Measurements from ENCODE around the gene SLC44A4. TPM values are rescaled to one million over a fixed set of nuclear protein-coding genes. Genes with fewer than 3 reads are reported as not detected.
"Not testable (repeated sequence)": the region's sequence is repeated elsewhere in the genome, so short reads cannot be mapped to it uniquely, and the experiment has no call there.

The SLC44A4 gene
- total RNA-seq, 1 experiment from 2014 or later, result not detected

DNA sequence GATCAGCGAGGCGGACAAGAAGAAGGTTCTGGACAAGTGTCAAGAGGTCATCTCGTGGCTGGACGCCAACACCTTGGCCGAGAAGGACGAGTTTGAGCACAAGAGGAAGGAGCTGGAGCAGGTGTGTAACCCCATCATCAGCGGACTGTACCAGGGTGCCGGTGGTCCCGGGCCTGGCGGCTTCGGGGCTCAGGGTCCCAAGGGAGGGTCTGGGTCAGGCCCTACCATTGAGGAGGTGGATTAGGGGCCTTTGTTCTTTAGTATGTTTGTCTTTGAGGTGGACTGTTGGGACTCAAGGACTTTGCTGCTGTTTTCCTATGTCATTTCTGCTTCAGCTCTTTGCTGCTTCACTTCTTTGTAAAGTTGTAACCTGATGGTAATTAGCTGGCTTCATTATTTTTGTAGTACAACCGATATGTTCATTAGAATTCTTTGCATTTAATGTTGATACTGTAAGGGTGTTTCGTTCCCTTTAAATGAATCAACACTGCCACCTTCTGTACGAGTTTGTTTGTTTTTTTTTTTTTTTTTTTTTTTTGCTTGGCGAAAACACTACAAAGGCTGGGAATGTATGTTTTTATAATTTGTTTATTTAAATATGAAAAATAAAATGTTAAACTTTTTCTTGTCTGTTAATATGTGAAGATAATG, 49.0 kb downstream of the SLC44A4 start:
- peak; percentile 52 for DNase-seq (ENCODE audit: low read depth)

DNA sequence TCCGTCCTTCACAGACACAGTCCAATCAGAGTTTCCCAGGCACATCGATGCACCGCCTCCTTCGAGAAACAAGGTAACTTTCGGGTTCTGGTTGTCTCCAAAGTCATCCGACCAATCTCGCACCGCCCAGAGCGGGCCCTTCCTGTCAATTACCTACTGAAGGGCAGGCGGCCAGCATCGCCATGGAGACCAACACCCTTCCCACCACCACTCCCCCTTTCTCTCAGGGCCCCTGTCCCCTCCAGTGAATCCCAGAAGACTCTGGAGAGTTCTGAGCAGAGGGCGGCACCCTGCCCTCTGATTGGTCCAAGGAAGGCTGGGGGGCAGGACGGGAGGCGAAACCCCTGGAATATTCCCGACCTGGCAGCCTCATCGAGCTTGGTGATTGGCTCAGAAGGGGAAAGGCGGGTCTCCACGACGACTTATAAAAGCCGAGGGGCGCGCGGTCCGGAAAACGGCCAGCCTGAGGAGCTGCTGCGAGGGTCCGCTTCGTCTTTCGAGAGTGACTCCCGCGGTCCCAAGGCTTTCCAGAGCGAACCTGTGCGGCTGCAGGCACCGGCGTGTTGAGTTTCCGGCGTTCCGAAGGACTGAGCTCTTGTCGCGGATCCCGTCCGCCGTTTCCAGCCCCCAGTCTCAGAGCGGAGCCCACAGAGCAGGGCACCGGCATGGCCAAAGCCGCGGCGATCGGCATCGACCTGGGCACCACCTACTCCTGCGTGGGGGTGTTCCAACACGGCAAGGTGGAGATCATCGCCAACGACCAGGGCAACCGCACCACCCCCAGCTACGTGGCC, 51.3 kb downstream of the SLC44A4 start, which contains the start of gene HSPA1B:
Gene HSPA1B (plus strand): TSS at position 453 of the 794 bp plus-strand sequence. CDS start 213 bp downstream, at position 666.
- DNase-seq (ENCODE audit: low read depth), result peak; percentile 100

DNA sequence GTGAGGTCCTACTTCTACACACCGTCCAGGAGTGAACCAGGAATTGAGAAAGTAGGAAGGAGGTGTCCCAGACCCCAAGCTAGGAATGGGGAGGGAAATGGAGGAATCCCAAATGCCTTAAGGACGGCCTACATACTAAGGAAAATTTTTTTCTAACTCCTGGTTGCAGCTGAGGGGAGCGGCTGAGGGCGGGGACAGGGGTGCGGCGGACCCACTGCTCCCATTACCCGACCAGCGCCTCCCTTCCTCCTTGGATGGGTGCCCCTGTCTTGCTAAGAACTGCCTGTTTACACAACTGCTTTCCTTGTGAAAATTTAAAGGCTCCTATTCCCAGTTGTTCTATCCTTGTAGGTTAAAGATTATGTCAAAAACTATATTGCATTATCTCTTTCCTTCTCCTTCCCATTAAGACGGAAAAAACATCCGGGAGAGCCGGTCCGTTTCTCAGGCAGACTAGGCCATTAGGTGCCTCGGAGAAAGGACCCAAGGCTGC, 52.0 kb downstream of the SLC44A4 start:
- no peak for DNase-seq (ENCODE audit: low read depth)

DNA sequence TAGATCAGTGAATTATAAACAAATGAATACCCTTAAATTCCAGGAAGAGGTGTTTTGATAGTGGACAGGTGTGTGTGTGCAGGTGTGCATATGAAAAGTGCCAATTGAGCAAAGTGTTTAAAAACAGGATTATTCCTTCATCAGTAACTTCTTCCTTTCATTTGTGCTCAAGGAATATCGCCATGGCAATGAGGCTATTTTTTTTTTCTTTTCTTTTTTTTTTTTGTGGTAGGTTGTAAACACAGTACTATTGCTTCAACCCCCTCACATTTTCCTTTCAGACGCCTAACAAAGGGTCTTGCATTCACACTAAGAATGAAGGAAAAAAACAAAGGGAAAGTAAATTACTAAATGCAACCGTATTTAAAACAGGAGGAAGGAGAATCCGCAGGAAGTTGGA, 53.2 kb downstream of the SLC44A4 start:
- no peak for DNase-seq (ENCODE audit: low read depth)

DNA sequence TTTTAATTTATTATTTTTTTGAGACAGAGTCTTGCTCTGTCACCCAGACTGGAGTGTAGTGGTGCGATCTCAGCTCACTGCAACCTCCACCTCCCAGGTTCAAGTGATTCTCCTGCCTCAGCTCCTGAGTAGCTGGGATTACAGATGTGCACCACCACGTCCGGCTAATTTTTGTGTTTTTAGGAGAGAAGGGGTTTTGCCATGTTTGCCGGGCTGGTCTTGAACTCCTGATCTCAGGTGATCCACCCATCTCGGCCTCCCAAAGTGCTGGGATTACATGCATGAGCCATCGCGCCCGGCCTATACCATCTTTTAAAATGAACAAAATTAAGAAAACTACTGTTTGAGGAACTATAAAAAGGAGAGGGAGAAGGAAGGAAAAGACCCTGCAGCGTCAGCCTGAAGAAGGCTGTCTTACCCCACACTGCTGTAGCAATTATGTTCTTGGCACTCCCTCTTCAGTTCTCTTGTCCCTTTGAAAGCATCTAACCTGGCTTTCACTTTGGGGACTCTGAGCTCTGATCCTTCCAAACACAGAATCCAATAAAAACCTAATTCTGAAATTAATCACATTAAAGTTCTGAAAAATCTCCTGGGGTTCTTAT, 55.1 kb downstream of the SLC44A4 start:
- not testable (repeated sequence) for DNase-seq (ENCODE audit: low read depth)

DNA sequence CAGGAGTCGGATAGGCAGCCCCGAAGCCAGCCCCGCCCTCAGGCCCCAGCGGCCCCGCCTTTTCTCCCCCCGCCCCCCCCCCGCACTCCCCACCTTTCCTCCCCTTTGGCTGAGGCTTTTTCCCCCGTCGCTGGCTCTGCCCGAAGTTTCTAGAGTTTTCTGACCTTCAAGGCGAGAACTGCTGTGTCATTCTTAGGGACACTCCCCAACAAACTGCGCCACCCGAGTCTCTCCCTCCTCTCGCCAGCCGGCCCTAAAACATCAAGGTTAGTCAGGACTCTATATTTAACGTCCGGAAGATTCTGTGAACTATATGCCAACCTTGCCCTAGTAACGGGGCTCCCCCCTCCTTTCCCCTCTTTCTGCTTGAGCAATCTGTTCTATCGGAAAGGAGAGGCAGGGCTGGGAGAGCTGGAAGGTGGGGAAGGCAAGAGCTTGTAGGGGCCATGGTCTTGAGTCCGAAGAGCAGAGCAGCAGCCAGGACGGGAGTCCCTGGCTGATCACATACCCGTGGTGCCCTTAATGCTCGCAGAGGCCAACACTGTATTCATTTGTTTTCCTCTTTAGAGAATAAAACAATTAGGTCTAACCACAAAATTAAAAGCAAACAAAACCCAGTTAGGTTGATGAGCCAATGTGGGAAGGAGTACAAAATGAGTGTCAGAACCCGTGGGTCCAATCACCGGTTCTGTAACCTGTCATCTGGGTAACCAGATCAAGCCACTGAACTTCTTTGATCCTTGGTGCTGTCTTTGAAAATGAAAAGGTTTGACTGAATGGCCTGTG, 56.6 kb downstream of the SLC44A4 start:
- peak; percentile 79 for DNase-seq (ENCODE audit: low read depth)

DNA sequence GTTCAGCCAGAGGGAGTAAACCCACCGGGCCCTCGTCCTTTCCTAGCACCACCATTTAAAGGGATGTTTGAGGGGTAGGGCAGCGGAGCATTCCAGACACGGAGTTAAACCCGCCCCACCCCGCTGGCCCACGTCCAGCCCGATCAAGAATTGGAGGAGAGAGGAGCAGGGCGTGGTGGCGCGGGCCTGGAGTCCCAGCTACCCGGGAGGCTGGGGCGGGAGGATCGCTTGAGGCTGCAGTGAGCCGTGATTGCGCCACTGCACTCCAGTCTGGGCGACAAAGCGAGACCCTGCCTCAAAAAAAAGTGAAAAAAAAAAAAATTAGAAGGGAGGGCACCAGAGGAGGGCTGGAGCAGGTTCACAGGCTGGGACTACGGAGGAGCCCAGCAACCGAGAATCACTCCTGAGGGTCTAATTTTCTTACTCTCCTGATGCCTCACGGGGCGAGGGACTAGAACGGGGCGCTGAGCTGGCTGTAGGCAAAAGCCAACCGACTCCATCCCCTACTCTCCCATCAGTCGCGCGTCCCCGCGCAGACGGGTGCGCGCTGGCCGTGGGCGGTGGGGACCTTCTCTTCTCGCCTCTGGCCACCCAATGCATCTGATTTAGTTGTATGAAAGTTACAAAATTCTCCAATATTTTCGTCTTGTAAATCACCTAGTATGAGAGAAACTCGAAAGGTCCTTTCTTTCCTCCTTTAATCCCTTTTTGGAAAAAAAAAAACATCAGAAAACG, 57.3 kb downstream of the SLC44A4 start:
- DNase-seq (ENCODE audit: low read depth), result peak; percentile 64

DNA sequence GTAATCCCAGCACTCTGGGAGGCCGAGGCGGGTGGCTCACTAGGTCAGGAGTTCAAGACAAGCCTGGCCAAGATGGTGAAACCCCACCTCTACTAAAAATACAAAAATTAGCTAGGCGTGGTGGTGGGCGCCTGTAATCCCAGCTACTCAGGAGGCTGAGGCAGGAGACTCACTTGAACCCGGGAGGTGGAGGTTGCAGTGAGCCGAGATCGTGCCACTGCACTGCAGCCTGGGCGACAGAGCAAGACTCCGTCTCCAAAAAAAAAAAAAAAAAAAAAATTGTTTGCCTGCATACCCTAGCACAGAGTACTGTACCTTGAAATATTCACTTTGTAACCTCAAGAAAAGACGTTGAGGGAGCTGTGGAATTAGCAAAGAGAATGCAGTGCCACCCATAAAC, 58.4 kb downstream of the SLC44A4 start:
- DNase-seq (ENCODE audit: low read depth), result not testable (repeated sequence)

DNA sequence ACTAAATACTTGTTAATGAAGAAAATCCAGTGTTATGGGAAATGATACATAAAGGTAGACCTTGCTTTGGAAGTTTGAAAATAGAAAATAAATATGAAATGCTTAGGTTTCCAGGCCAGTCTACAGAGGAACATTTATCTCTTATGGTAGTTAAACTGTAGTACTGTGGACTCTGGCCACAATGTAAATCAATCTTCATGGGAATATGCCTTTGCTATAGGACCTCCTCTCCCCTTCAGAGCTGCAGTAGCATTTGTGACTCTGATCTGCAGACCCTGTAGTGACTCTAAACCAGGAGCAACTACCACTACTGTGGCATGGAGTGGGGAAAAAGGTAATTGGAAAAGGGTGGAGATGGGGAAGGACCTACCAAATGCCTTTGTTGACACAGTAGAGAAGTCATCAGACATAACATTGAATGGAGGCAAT, 58.9 kb downstream of the SLC44A4 start:
- DNase-seq (ENCODE audit: low read depth), result no peak

DNA sequence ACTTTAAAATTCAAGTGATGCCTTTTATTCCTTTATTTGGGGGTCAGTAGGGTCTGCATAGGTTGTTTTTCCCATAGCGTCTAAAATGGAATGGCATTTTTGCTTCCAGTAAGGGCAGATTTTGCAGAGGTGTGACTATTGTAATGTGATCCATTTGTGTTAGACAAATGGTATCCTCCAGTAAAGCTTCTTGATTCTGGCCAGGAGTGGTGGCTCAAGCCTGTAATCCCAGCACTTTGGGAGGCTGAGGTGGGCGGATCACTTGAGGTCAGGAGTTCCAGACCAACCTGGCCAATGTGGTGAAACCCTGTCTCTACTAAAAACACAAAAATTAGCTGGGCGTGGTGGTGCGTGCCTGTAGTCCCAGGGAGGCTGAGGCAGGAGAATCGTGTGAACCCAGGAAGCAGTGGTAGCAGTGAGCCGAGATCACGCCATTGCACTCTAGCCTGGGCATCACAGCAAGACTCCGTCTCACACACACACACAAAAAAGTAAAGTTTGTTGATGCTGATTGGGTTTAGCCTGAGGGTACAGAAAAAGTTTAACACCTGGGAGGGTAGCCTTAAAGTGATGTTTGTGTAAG, 60.8 kb downstream of the SLC44A4 start:
- not testable (repeated sequence) for DNase-seq (ENCODE audit: low read depth)

DNA sequence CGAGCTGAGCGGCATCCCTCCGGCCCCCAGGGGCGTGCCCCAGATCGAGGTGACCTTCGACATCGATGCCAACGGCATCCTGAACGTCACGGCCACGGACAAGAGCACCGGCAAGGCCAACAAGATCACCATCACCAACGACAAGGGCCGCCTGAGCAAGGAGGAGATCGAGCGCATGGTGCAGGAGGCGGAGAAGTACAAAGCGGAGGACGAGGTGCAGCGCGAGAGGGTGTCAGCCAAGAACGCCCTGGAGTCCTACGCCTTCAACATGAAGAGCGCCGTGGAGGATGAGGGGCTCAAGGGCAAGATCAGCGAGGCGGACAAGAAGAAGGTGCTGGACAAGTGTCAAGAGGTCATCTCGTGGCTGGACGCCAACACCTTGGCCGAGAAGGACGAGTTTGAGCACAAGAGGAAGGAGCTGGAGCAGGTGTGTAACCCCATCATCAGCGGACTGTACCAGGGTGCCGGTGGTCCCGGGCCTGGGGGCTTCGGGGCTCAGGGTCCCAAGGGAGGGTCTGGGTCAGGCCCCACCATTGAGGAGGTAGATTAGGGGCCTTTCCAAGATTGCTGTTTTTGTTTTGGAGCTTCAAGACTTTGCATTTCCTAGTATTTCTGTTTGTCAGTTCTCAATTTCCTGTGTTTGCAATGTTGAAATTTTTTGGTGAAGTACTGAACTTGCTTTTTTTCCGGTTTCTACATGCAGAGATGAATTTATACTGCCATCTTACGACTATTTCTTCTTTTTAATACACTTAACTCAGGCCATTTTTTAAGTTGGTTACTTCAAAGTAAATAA, 61.5 kb downstream of the SLC44A4 start:
- not testable (repeated sequence) for DNase-seq (ENCODE audit: low read depth)

DNA sequence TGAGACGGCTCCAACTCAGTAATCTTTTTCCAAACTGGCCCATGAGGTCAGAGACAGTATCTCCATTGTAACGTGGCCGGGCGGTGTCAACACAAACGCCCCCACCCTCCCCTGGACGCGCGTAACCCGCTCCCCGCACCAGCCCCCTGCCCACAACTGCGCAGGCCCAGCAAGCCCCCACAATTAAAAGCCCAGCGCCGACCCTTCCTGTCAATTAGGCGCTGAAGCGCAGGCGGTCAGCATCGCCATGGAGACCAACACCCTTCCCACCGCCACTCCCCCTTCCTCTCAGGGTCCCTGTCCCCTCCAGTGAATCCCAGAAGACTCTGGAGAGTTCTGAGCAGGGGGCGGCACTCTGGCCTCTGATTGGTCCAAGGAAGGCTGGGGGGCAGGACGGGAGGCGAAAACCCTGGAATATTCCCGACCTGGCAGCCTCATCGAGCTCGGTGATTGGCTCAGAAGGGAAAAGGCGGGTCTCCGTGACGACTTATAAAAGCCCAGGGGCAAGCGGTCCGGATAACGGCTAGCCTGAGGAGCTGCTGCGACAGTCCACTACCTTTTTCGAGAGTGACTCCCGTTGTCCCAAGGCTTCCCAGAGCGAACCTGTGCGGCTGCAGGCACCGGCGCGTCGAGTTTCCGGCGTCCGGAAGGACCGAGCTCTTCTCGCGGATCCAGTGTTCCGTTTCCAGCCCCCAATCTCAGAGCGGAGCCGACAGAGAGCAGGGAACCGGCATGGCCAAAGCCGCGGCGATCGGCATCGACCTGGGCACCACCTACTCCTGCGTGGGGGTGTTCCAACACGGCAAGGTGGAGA, 63.6 kb downstream of the SLC44A4 start, which contains the start of the genes HSPA1A and HSPA1L:
Gene HSPA1A (plus strand): TSS at position 519 of the 814 bp plus-strand sequence. CDS start 214 bp downstream, at position 733.
Gene HSPA1L (minus strand): TSS at position 259 of the 814 bp plus-strand sequence. CDS start 3,311 bp downstream, outside the sequence.
- peak; percentile 94 for DNase-seq (ENCODE audit: low read depth)

DNA sequence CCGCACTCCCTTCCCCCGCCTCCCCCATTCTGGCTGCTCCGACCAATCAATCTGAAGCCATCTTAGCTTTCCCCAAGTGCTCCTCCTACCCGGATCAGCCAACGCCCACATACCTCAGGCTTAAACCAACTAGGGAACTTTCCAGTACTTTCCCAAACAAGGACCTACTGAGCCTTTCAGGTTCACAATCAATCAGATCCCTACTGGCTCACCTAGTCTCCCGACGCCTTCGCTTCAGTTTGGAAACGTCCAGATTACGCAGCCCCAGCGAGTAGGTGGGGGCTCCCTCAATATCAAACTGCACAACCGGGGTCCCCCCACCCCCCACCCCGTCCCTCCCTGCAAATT, 64.1 kb downstream of the SLC44A4 start:
- DNase-seq (ENCODE audit: low read depth), result peak; percentile 97

DNA sequence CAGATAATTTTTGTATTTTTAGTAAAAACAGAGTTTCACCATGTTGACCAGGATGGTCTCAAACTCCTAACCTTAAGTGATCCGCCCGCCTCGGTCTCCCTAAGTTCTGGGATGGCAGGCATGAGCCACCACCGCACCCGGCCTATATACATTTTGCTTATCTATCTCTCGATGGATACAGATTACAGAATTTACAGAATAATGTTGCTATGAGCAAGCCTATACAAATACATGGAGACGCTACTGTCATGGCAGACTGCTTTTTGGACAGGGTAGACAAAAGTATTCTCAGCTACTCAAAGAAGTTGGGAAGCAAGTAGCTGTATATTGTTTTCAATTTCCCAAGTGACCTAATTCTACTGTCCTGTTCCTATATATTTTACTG, 65.3 kb downstream of the SLC44A4 start:
- DNase-seq (ENCODE audit: low read depth), result no peak
